HCT116 (cell line): ENCODE measurements around the gene AGBL1. TPM values are rescaled to one million over a fixed set of nuclear protein-coding genes. Genes with fewer than 3 reads are reported as not detected.

Source experiments
- ATAC-seq: fragments of 200-7000 bp; cut with Tn5 transposase; 2 replicates; pipeline ENCODE4 v1.9.1; 2020; ENCODE audit warnings: mild to moderate bottlenecking, moderate library complexity
- BruUV-seq: library from RNA; stranded (reverse); fragments of 400-500 nt; replicated peaks from 2 replicates; lab custom pipeline; 2021; lab: Mats Ljungman, UMichigan
- CTCF ChIA-PET: fragments of 300-600 bp; sonication (Branson Sonifier 250); formaldehyde crosslinking; loops from one replicate; lab custom pipeline; 2021; ENCODE audit warnings: antibody characterized with exemption; lab: Charles Lee
- POLR2A ChIA-PET: fragments of 300-600, 350-600 bp; sonication (Branson Sonifier 250); formaldehyde crosslinking; loops from one replicate; lab custom pipeline; 2021; ENCODE audit warnings: antibody characterized with exemption; lab: Charles Lee
- RAD21 ChIA-PET, 2 experiments: fragments of 300-600 bp; sonication (Branson Sonifier 250); formaldehyde crosslinking; loops; one replicate each; lab custom pipeline; 2023; ENCODE audit warnings: low total read pairs in 2 of 2; ENCODE audit not compliant: uncharacterized antibody in 2 of 2, unreplicated experiment in 2 of 2, low non-redundant PET in 1 of 2; lab: Charles Lee
- DNase-seq: peaks from one replicate; pipeline ENCODE4 v3.0.0-alpha.2; 2010; ENCODE audit warnings: low read depth, low spot score
- H2AFZ ChIP-seq: fragments of 200-600 bp; shearing (Covaris generic), sonication (generic); 2 replicates; pipeline ENCODE4 v1.6.1; 2017; ENCODE audit warnings: low read depth, mixed run types, mixed read lengths, antibody characterized with exemption, low read length; ENCODE audit not compliant: poor library complexity, severe bottlenecking
- H3K27ac ChIP-seq: 2 replicates; pipeline ENCODE4 v1.5.1; 2012; ENCODE audit warnings: low read depth, low read length
- H3K27me3 ChIP-seq: fragments of 200-600 bp; sonication (generic); 2 replicates; pipeline ENCODE4 v1.6.1; 2016; ENCODE audit warnings: mixed run types, low read length, mixed read lengths; ENCODE audit not compliant: insufficient read depth
- H3K36me3 ChIP-seq, 2 experiments: fragments of 200-500 bp in 1 of 2; fragments of 200-600 bp in 1 of 2; sonication (Bioruptor generic) in 1 of 2; sonication (generic) in 1 of 2; 2 replicates each; pipeline versions ENCODE4 v1.5.1 to v1.6.1; 2014 to 2016; ENCODE audit warnings: low read length in 2 of 2, inconsistent platforms in 1 of 2, mixed read lengths in 1 of 2, mixed run types in 1 of 2; ENCODE audit not compliant: insufficient read depth in 2 of 2, control insufficient read depth in 1 of 2
- H3K4me1 ChIP-seq, 2 experiments: fragments of 200-600 bp in 1 of 2; sonication (generic) in 1 of 2; 2 replicates each; pipeline versions ENCODE4 v1.5.1 to v1.6.1; 2012 to 2017; ENCODE audit warnings: low read length in 2 of 2, inconsistent platforms in 1 of 2, mild to moderate bottlenecking in 1 of 2, mixed read lengths in 1 of 2, mixed run types in 1 of 2, moderate library complexity in 1 of 2; ENCODE audit not compliant: insufficient read depth in 2 of 2, control insufficient read depth in 1 of 2
- H3K4me2 ChIP-seq: fragments of 200-600 bp; sonication (generic); 2 replicates; pipeline ENCODE4 v1.6.1; 2017; ENCODE audit warnings: mixed run types, low read length, mixed read lengths
- H3K4me3 ChIP-seq, 2 experiments: fragments of 200-600 bp in 1 of 2; sonication (generic) in 1 of 2; replicated peaks in 1 of 2; 2 replicates each; pipeline ENCODE4 v1.5.1; 2011 to 2016; ENCODE audit warnings: low read length in 2 of 2, control low read depth in 1 of 2, low read depth in 1 of 2, mild to moderate bottlenecking in 1 of 2, mixed read lengths in 1 of 2, mixed run types in 1 of 2
- H3K79me2 ChIP-seq: fragments of 200-600 bp; sonication (generic); 2 replicates; pipeline ENCODE4 v1.6.1; 2017; ENCODE audit warnings: mild to moderate bottlenecking, mixed run types, low read length, moderate library complexity, mixed read lengths; ENCODE audit not compliant: insufficient read depth
- H3K9ac ChIP-seq: fragments of 200-600 bp; sonication (generic); 2 replicates; pipeline ENCODE4 v1.6.1; 2016; ENCODE audit warnings: low read length, mixed read lengths
- H3K9me2 ChIP-seq: fragments of 200-600 bp; sonication (generic), shearing (Covaris generic); 2 replicates; pipeline ENCODE4 v1.6.1; 2017; ENCODE audit warnings: mixed run types, mild to moderate bottlenecking, moderate library complexity; ENCODE audit not compliant: insufficient read depth
- H3K9me3 ChIP-seq, 2 experiments: fragments of 200-500 bp in 1 of 2; fragments of 200-600 bp in 1 of 2; sonication (Bioruptor generic) in 1 of 2; sonication (generic) in 1 of 2; 2 replicates each; pipeline ENCODE4 v1.6.1; 2014 to 2017; ENCODE audit warnings: low read length in 2 of 2, mixed read lengths in 2 of 2, inconsistent platforms in 1 of 2, low read depth in 1 of 2, mild to moderate bottlenecking in 1 of 2, mixed run types in 1 of 2, moderate library complexity in 1 of 2; ENCODE audit not compliant: control insufficient read depth in 1 of 2, insufficient read depth in 1 of 2
- H4K20me1 ChIP-seq: fragments of 200-600 bp; sonication (generic), shearing (Covaris generic); 2 replicates; pipeline ENCODE4 v1.6.1; 2017; ENCODE audit warnings: mixed run types, mild to moderate bottlenecking, moderate library complexity; ENCODE audit not compliant: insufficient read depth
- CBX3 ChIP-seq: IDR thresholded peaks from 2 replicates; pipeline ENCODE4 v1.6.1; 2012; ENCODE audit warnings: low read depth
- CEBPB ChIP-seq: IDR thresholded peaks from 2 replicates; pipeline ENCODE4 v1.6.1; 2012; ENCODE audit warnings: low read depth
- CTCF ChIP-seq, 3 experiments: fragments of 200-600 bp in 1 of 3; sonication (generic) in 1 of 3; IDR thresholded peaks in 2 of 3; conservative IDR thresholded peaks in 1 of 3; 2 replicates each; pipeline ENCODE4 v1.5.1; 2012 to 2017; ENCODE audit warnings: low read depth in 2 of 3, low read length in 2 of 3, antibody characterized with exemption in 1 of 3, borderline replicate concordance in 1 of 3, control low read depth in 1 of 3, mild to moderate bottlenecking in 1 of 3, mixed read lengths in 1 of 3, mixed run types in 1 of 3, moderate library complexity in 1 of 3; ENCODE audit not compliant: insufficient read depth in 1 of 3
- ELF1 ChIP-seq: IDR thresholded peaks from 2 replicates; pipeline ENCODE4 v1.6.1; 2012; ENCODE audit warnings: low read depth, borderline replicate concordance
- EZH2 ChIP-seq: fragments of 200-600 bp; sonication (generic); IDR thresholded peaks from 2 replicates; pipeline ENCODE4 v1.6.1; 2017; ENCODE audit warnings: antibody characterized with exemption, mixed run types
- EZH2phosphoT487 ChIP-seq: fragments of 200-600 bp; IDR thresholded peaks from 2 replicates; pipeline ENCODE4 v1.6.1; 2018; ENCODE audit warnings: antibody characterized with exemption, borderline replicate concordance
- JUND ChIP-seq: IDR thresholded peaks from 2 replicates; pipeline ENCODE4 v1.6.1; 2012
- POLR2A ChIP-seq: IDR thresholded peaks from 2 replicates; pipeline ENCODE4 v1.7.0; 2011; ENCODE audit warnings: borderline replicate concordance; ENCODE audit not compliant: insufficient read depth, insufficient read length; ENCODE audit errors: extremely low read depth
- RAD21 ChIP-seq: IDR thresholded peaks from 2 replicates; pipeline ENCODE4 v1.6.1; 2012; ENCODE audit warnings: low read depth, mild to moderate bottlenecking
- SIN3A ChIP-seq: IDR thresholded peaks from 2 replicates; pipeline ENCODE4 v1.6.1; 2012; ENCODE audit warnings: low read depth
- SP1 ChIP-seq: IDR thresholded peaks from 2 replicates; pipeline ENCODE4 v1.6.1; 2012; ENCODE audit warnings: low read depth
- SRF ChIP-seq: IDR thresholded peaks from 2 replicates; pipeline ENCODE4 v1.6.1; 2012; ENCODE audit warnings: low read depth
- TCF7L2 ChIP-seq: IDR thresholded peaks from 2 replicates; pipeline ENCODE4 v1.7.0; 2011; ENCODE audit warnings: borderline replicate concordance, inconsistent platforms; ENCODE audit not compliant: insufficient read depth, insufficient read length; ENCODE audit errors: extremely low read depth
- YY1 ChIP-seq: IDR thresholded peaks from 2 replicates; pipeline ENCODE4 v1.6.1; 2011; ENCODE audit warnings: low read length, low read depth, moderate library complexity, mild to moderate bottlenecking; ENCODE audit not compliant: insufficient replicate concordance; ENCODE audit errors: extremely low read depth
- intact Hi-C: fragments of 100-400 bp; cut with micrococcal nuclease; formaldehyde crosslinking; loops from 2 replicates; pipeline ENCODE4 v1.10.0; 2022
- total RNA-seq: library from RNA; stranded (reverse); gene quantifications from one replicate; pipeline ENCODE4 v1.2.1, GENCODE V29; 2021; ENCODE audit not compliant: unreplicated experiment
- TF ChIP-seq, protein P1 (sequence below): IDR thresholded peaks from 2 replicates; pipeline ENCODE4 v1.6.1; 2012; ENCODE audit warnings: low read depth
- TF ChIP-seq, protein P2 (sequence below): IDR thresholded peaks from 2 replicates; pipeline ENCODE4 v1.6.1; 2012
- TF ChIP-seq, protein P3 (sequence below): IDR thresholded peaks from 2 replicates; pipeline ENCODE4 v1.6.1; 2012
- TF ChIP-seq, protein P4 (sequence below): IDR thresholded peaks from 2 replicates; pipeline ENCODE4 v1.6.1; 2011; ENCODE audit warnings: mild to moderate bottlenecking, low read length, moderate library complexity; ENCODE audit not compliant: insufficient replicate concordance; ENCODE audit errors: extremely low read depth

The AGBL1 gene
- total RNA-seq, 1 experiment from 2014 or later = not detected

GRCh38 chr15:86336051-86336788 is 256.5 kb downstream of the AGBL1 start:
- Histone ChIP-seq H4K20me1 (no peaks in the 10 kb centered on the region), H3K9ac (no peak overlapping the region), H2AFZ (no peak overlapping the region), H3K36me3 (no peaks in the 10 kb centered on the region), H3K4me2 (no peak overlapping the region), H3K79me2 (no peaks in the 10 kb centered on the region), H3K27me3 (no peaks in the 10 kb centered on the region), H3K4me1 (no peaks in the 10 kb centered on the region), H3K9me3 (peaks cover 0 to 7% of the 10 kb centered on the region in 2 experiments; a peak in 2 of 4 replicates), H3K9me2 (no peaks in the 10 kb centered on the region), H3K4me3 (no peak overlapping the region), H3K27ac (no peak overlapping the region)
- ATAC-seq (no peak), DNase-seq (no peak)
- TF ChIP-seq, protein P1, sequence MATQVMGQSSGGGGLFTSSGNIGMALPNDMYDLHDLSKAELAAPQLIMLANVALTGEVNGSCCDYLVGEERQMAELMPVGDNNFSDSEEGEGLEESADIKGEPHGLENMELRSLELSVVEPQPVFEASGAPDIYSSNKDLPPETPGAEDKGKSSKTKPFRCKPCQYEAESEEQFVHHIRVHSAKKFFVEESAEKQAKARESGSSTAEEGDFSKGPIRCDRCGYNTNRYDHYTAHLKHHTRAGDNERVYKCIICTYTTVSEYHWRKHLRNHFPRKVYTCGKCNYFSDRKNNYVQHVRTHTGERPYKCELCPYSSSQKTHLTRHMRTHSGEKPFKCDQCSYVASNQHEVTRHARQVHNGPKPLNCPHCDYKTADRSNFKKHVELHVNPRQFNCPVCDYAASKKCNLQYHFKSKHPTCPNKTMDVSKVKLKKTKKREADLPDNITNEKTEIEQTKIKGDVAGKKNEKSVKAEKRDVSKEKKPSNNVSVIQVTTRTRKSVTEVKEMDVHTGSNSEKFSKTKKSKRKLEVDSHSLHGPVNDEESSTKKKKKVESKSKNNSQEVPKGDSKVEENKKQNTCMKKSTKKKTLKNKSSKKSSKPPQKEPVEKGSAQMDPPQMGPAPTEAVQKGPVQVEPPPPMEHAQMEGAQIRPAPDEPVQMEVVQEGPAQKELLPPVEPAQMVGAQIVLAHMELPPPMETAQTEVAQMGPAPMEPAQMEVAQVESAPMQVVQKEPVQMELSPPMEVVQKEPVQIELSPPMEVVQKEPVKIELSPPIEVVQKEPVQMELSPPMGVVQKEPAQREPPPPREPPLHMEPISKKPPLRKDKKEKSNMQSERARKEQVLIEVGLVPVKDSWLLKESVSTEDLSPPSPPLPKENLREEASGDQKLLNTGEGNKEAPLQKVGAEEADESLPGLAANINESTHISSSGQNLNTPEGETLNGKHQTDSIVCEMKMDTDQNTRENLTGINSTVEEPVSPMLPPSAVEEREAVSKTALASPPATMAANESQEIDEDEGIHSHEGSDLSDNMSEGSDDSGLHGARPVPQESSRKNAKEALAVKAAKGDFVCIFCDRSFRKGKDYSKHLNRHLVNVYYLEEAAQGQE = no peak
- no peak for TF ChIP-seq YY1
- TF ChIP-seq POLR2A = no peak
- TF ChIP-seq CEBPB = no peak
- no peak for TF ChIP-seq CBX3
- TF ChIP-seq TCF7L2 = no peak
- no peak for TF ChIP-seq RAD21
- TF ChIP-seq, protein P2, sequence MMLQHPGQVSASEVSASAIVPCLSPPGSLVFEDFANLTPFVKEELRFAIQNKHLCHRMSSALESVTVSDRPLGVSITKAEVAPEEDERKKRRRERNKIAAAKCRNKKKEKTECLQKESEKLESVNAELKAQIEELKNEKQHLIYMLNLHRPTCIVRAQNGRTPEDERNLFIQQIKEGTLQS = no peak
- no peak for TF ChIP-seq EZH2
- TF ChIP-seq EZH2phosphoT487 = no peak
- TF ChIP-seq, protein P3, sequence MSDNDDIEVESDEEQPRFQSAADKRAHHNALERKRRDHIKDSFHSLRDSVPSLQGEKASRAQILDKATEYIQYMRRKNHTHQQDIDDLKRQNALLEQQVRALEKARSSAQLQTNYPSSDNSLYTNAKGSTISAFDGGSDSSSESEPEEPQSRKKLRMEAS = no peak
- TF ChIP-seq JUND = no peak
- TF ChIP-seq SIN3A = no peak
- TF ChIP-seq SP1 = no peak
- TF ChIP-seq ELF1 = no peak
- TF ChIP-seq SRF = no peak
- no peak for TF ChIP-seq CTCF (IDR thresholded peaks at IDR 0.05 in 2 of 3, conservative IDR thresholded peaks at IDR 0.05 in 1 of 3; ENCODE audit: borderline replicate concordance in 1 of 3, insufficient read depth in 1 of 3, low read depth in 2 of 3, low read length in 2 of 3)
- TF ChIP-seq, protein P4, sequence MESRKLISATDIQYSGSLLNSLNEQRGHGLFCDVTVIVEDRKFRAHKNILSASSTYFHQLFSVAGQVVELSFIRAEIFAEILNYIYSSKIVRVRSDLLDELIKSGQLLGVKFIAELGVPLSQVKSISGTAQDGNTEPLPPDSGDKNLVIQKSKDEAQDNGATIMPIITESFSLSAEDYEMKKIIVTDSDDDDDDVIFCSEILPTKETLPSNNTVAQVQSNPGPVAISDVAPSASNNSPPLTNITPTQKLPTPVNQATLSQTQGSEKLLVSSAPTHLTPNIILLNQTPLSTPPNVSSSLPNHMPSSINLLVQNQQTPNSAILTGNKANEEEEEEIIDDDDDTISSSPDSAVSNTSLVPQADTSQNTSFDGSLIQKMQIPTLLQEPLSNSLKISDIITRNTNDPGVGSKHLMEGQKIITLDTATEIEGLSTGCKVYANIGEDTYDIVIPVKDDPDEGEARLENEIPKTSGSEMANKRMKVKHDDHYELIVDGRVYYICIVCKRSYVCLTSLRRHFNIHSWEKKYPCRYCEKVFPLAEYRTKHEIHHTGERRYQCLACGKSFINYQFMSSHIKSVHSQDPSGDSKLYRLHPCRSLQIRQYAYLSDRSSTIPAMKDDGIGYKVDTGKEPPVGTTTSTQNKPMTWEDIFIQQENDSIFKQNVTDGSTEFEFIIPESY = no peak
- ChIA-PET POLR2A (no interaction called here), CTCF (no interaction called here), RAD21 (no interaction called here)
- intact Hi-C loops = no loop called here
- no TSS peak for BruUV-seq
